HEK293 (cell line): Measurements from ENCODE around the gene EFCAB5.
"Not testable (repeated sequence)": the region's sequence is repeated elsewhere in the genome, so short reads cannot be mapped to it uniquely, and the experiment has no call there.

Source experiments
- CTCF ChIA-PET: fragments of 350-600 bp; formaldehyde crosslinking; extraction: SDS; loops from one replicate; lab custom pipeline; 2021; ENCODE audit warnings: antibody characterized with exemption; lab: Yijun Ruan, JAX
- POLR2A ChIA-PET: fragments of 300-600 bp; formaldehyde crosslinking; extraction: SDS; loops from one replicate; lab custom pipeline; 2020; ENCODE audit warnings: antibody characterized with exemption, inconsistent platforms; lab: Yijun Ruan, JAX
- H3K27ac ChIP-seq: fragments of 200-500 bp; sonication (Bioruptor generic); 2 replicates; pipeline ENCODE4 v1.5.1; 2014; ENCODE audit warnings: low read depth, low read length, control low read depth, inconsistent platforms; ENCODE audit errors: extremely low read depth
- H3K36me3 ChIP-seq, 2 experiments: fragments of 200-500 bp in 1 of 2; sonication (Bioruptor generic) in 1 of 2; 1 replicate in 1 of 2; 2 replicates in 1 of 2; pipeline ENCODE4 v1.5.1; 2014 to 2017; ENCODE audit warnings: inconsistent platforms in 2 of 2, low read length in 2 of 2; ENCODE audit not compliant: control insufficient read depth in 2 of 2, insufficient read depth in 1 of 2
- H3K4me1 ChIP-seq: fragments of 200-500 bp; sonication (Bioruptor generic); 2 replicates; pipeline ENCODE4 v1.5.1; 2014; ENCODE audit warnings: mild to moderate bottlenecking, low read length, inconsistent platforms; ENCODE audit not compliant: control insufficient read depth, insufficient read depth
- H3K4me3 ChIP-seq: 2 replicates; pipeline ENCODE4 v1.5.1; 2011; ENCODE audit warnings: low read depth, mild to moderate bottlenecking, control low read depth, low read length, moderate library complexity
- H3K9me3 ChIP-seq: fragments of 200-500 bp; sonication (Bioruptor generic); 2 replicates; pipeline ENCODE4 v1.5.1; 2014; ENCODE audit warnings: low read depth, low read length, inconsistent platforms; ENCODE audit not compliant: control insufficient read depth, insufficient read depth
- BCL11A ChIP-seq: fragments of 450-650 bp; formaldehyde crosslinking; IDR thresholded peaks from 2 replicates; pipeline ENCODE4 v1.5.1; 2016; ENCODE audit warnings: low read depth, missing biosample characterization, missing genetic modification characterization
- CTCF ChIP-seq: fragments of 450-650 bp; formaldehyde crosslinking; IDR thresholded peaks from 2 replicates; pipeline ENCODE4 v1.5.1; 2016; ENCODE audit warnings: missing biosample characterization, missing genetic modification characterization
- KLF10 ChIP-seq: fragments of 450-650 bp; IDR thresholded peaks from 2 replicates; pipeline ENCODE4 v1.5.1; 2018; ENCODE audit warnings: missing biosample characterization, mild to moderate bottlenecking, missing genetic modification characterization
- SCRT2 ChIP-seq: fragments of 450-650 bp; formaldehyde crosslinking; IDR thresholded peaks from 2 replicates; pipeline ENCODE4 v1.5.1; 2016; ENCODE audit warnings: missing biosample characterization, missing genetic modification characterization
- SETDB1 ChIP-seq: IDR thresholded peaks from one replicate; pipeline ENCODE4 v1.6.1; 2017; ENCODE audit warnings: mild to moderate bottlenecking, low read length, moderate library complexity, mixed read lengths; ENCODE audit not compliant: insufficient read length
- SP7 ChIP-seq: fragments of 450-650 bp; formaldehyde crosslinking; IDR thresholded peaks from 2 replicates; pipeline ENCODE4 v1.5.1; 2016; ENCODE audit warnings: missing biosample characterization, missing genetic modification characterization
- TCF7L2 ChIP-seq: IDR thresholded peaks from 2 replicates; pipeline ENCODE4 v1.6.1; 2011; ENCODE audit warnings: low read depth, mild to moderate bottlenecking, inconsistent platforms, low read length, moderate library complexity, borderline replicate concordance
- ZNF121 ChIP-seq: fragments of 450-650 bp; formaldehyde crosslinking; IDR thresholded peaks from 2 replicates; pipeline ENCODE4 v1.5.1; 2016; ENCODE audit warnings: missing biosample characterization, missing genetic modification characterization
- ZNF155 ChIP-seq: fragments of 450-650 bp; formaldehyde crosslinking; IDR thresholded peaks from 2 replicates; pipeline ENCODE4 v1.5.1; 2016; ENCODE audit warnings: missing biosample characterization, missing genetic modification characterization
- ZNF174 ChIP-seq: fragments of 450-650 bp; formaldehyde crosslinking; IDR thresholded peaks from 2 replicates; pipeline ENCODE4 v1.5.0; 2017; ENCODE audit warnings: missing biosample characterization, mild to moderate bottlenecking, missing genetic modification characterization
- ZNF184 ChIP-seq: fragments of 450-650 bp; IDR thresholded peaks from 2 replicates; pipeline ENCODE4 v1.5.1; 2018; ENCODE audit warnings: missing biosample characterization, mild to moderate bottlenecking, missing genetic modification characterization
- ZNF214 ChIP-seq: fragments of 450-650 bp; formaldehyde crosslinking; IDR thresholded peaks from 2 replicates; pipeline ENCODE4 v1.5.1; 2017; ENCODE audit warnings: missing biosample characterization, mild to moderate bottlenecking, missing genetic modification characterization, borderline replicate concordance
- ZNF416 ChIP-seq: fragments of 450-650 bp; formaldehyde crosslinking; IDR thresholded peaks from 2 replicates; pipeline ENCODE4 v1.5.1; 2016; ENCODE audit warnings: missing biosample characterization, missing genetic modification characterization
- ZNF529 ChIP-seq: fragments of 450-650 bp; formaldehyde crosslinking; IDR thresholded peaks from 2 replicates; pipeline ENCODE4 v1.5.1; 2017; ENCODE audit warnings: missing genetic modification characterization, missing biosample characterization; ENCODE audit not compliant: insufficient replicate concordance
- ZNF558 ChIP-seq: fragments of 450-650 bp; formaldehyde crosslinking; IDR thresholded peaks from 2 replicates; pipeline ENCODE4 v1.5.1; 2016; ENCODE audit warnings: missing biosample characterization, missing genetic modification characterization
- ZNF654 ChIP-seq: fragments of 450-650 bp; formaldehyde crosslinking; IDR thresholded peaks from 2 replicates; pipeline ENCODE4 v1.5.1; 2016; ENCODE audit warnings: low read depth, missing biosample characterization, missing genetic modification characterization
- ZNF660 ChIP-seq: fragments of 450-650 bp; IDR thresholded peaks from 2 replicates; pipeline ENCODE4 v1.5.1; 2018; ENCODE audit warnings: missing biosample characterization, mild to moderate bottlenecking, missing genetic modification characterization
- ZNF664 ChIP-seq: fragments of 450-650 bp; formaldehyde crosslinking; IDR thresholded peaks from 2 replicates; pipeline ENCODE4 v1.5.1; 2016; ENCODE audit warnings: missing biosample characterization, missing genetic modification characterization
- ZNF701 ChIP-seq: fragments of 450-650 bp; formaldehyde crosslinking; IDR thresholded peaks from 2 replicates; pipeline ENCODE4 v1.5.1; 2016; ENCODE audit warnings: missing biosample characterization, missing genetic modification characterization
- TF ChIP-seq, protein P1 (sequence below): fragments of 450-650 bp; formaldehyde crosslinking; IDR thresholded peaks from 2 replicates; pipeline ENCODE4 v1.5.1; 2017; ENCODE audit warnings: missing biosample characterization, mild to moderate bottlenecking, missing genetic modification characterization, moderate library complexity
- TF ChIP-seq, protein P2 (sequence below): fragments of 450-650 bp; formaldehyde crosslinking; IDR thresholded peaks from 2 replicates; pipeline ENCODE4 v1.5.1; 2016; ENCODE audit warnings: missing biosample characterization, missing genetic modification characterization
- TF ChIP-seq, protein P3 (sequence below): fragments of 450-650 bp; formaldehyde crosslinking; IDR thresholded peaks from 2 replicates; pipeline ENCODE4 v1.5.1; 2016; ENCODE audit warnings: missing biosample characterization, missing genetic modification characterization

The EFCAB5 gene

GRCh38 chr17:30021708-30022317, 80.4 kb downstream of the EFCAB5 start:
- TF ChIP-seq ZNF174 (tag by site-specific recombination) = no peak
- TF ChIP-seq, protein P1, sequence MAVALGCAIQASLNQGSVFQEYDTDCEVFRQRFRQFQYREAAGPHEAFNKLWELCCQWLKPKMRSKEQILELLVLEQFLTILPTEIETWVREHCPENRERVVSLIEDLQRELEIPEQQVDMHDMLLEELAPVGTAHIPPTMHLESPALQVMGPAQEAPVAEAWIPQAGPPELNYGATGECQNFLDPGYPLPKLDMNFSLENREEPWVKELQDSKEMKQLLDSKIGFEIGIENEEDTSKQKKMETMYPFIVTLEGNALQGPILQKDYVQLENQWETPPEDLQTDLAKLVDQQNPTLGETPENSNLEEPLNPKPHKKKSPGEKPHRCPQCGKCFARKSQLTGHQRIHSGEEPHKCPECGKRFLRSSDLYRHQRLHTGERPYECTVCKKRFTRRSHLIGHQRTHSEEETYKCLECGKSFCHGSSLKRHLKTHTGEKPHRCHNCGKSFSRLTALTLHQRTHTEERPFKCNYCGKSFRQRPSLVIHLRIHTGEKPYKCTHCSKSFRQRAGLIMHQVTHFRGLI = peak; percentile 68; the same call in 1 of the 2 replicates
- peak; percentile 42; the same call in 1 of the 2 replicates for TF ChIP-seq ZNF660
- TF ChIP-seq CTCF (tag by site-specific recombination) = 0 out of 2 replicates have a peak, but pooled peaks have one; percentile 34
- TF ChIP-seq ZNF664 (tag by site-specific recombination) = peak; percentile 64; the same call in 1 of the 2 replicates
- TF ChIP-seq ZNF654 (tag by site-specific recombination) = peak; percentile 78
- Histone ChIP-seq H3K36me3 (no peaks in the 10 kb centered on the region), H3K27ac (no peak overlapping the region), H3K9me3 (no peaks in the 10 kb centered on the region), H3K4me1 (no peaks in the 10 kb centered on the region), H3K4me3 (no peak overlapping the region)
- POLR2A ChIA-PET = interaction anchor here (0.5 kb wide), 1 partner anchor 89 kb away, joined by 4 read pairs; no protein-coding TSS in a partner anchor
- CTCF ChIA-PET = interaction anchor here (0.6 to 4.5 kb wide), 51 partner anchors 8 to 814 kb away, joined by 3 to 44 read pairs (median 5); no protein-coding TSS in a partner anchor

- not testable (repeated sequence) for H3K4me3 ChIP-seq, H3K9me3 ChIP-seq
- TF ChIP-seq ZNF184 (tag by site-specific recombination) = peak; percentile 95
- peak; percentile 43 for TF ChIP-seq SCRT2 (tag by site-specific recombination)
- TF ChIP-seq, all 188 proteins: peak for 2; not testable (repeated sequence) for 186
- POLR2A ChIA-PET, H3K27ac ChIP-seq, H3K36me3 ChIP-seq, CTCF ChIA-PET, H3K4me1 ChIP-seq: not testable (repeated sequence)
Measured at GRCh38 chr17:30025325-30025724, 83.9 kb downstream of the EFCAB5 start.

GRCh38 chr17:30027676-30028075, 86.2 kb downstream of the EFCAB5 start:
- TF ChIP-seq KLF10 (tag by site-specific recombination) (no peak), BCL11A (tag by site-specific recombination) (no peak), ZNF214 (tag by site-specific recombination) (no peak), TCF7L2 (no peak), ZNF121 (no peak), ZNF529 (tag by site-specific recombination) (no peak), SETDB1 (no peak), SP7 (tag by site-specific recombination) (no peak), ZNF155 (tag by site-specific recombination) (no peak), ZNF416 (no peak), ZNF558 (tag by site-specific recombination) (no peak), ZNF701 (no peak)
- TF ChIP-seq, protein P2, sequence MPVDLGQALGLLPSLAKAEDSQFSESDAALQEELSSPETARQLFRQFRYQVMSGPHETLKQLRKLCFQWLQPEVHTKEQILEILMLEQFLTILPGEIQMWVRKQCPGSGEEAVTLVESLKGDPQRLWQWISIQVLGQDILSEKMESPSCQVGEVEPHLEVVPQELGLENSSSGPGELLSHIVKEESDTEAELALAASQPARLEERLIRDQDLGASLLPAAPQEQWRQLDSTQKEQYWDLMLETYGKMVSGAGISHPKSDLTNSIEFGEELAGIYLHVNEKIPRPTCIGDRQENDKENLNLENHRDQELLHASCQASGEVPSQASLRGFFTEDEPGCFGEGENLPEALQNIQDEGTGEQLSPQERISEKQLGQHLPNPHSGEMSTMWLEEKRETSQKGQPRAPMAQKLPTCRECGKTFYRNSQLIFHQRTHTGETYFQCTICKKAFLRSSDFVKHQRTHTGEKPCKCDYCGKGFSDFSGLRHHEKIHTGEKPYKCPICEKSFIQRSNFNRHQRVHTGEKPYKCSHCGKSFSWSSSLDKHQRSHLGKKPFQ (tag by site-specific recombination) = no peak
- TF ChIP-seq, protein P3, sequence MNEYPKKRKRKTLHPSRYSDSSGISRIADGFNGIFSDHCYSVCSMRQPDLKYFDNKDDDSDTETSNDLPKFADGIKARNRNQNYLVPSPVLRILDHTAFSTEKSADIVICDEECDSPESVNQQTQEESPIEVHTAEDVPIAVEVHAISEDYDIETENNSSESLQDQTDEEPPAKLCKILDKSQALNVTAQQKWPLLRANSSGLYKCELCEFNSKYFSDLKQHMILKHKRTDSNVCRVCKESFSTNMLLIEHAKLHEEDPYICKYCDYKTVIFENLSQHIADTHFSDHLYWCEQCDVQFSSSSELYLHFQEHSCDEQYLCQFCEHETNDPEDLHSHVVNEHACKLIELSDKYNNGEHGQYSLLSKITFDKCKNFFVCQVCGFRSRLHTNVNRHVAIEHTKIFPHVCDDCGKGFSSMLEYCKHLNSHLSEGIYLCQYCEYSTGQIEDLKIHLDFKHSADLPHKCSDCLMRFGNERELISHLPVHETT = no peak
- TF ChIP-seq, all 188 proteins: peak for 0
- POLR2A ChIA-PET = interaction anchor here (0.6 kb wide), 2 partner anchors 72 to 1139 kb away, joined by 4 to 5 read pairs; no protein-coding TSS in a partner anchor
- no peak overlapping the region for H3K4me3 ChIP-seq
- no peaks in the 10 kb centered on the region for H3K4me1 ChIP-seq
- H3K27ac ChIP-seq = no peak overlapping the region
- CTCF ChIA-PET = interaction anchor here (0.6 to 9.8 kb wide), 9 partner anchors 10 to 440 kb away, joined by 3 to 137 read pairs (median 4); no protein-coding TSS in a partner anchor
- H3K36me3 ChIP-seq = no peaks in the 10 kb centered on the region
- H3K9me3 ChIP-seq = no peaks in the 10 kb centered on the region
